Measurements from ENCODE around the gene ABCB10.

GRCh38 chr1:229567109-229567868 lies 8.8 kb upstream of the ABCB10 start:
- TF ChIP-seq YY1 (IDR thresholded peaks at IDR 0.05; ENCODE audit: insufficient read depth, insufficient read length) (no peak), ZNF274 (IDR thresholded peaks at IDR 0.05; ENCODE audit: low read depth, low read length) (no peak)
